BLaER1 treated with 17β-estradiol and CSF1 and Interleukin-3, amounts not matched to agents 10 nM and 100 nM (cell line): ENCODE measurements around the gene HMCN1.
A peak's percentile ranks its signal among the peaks of the same experiment; 100 is the strongest.

Source experiments
- H3K27ac ChIP-seq, 11 experiments: shearing (Covaris generic); formaldehyde crosslinking; 2 replicates each; pipeline ENCODE4 v1.8.1; 2022
- H3K27me3 ChIP-seq, 11 experiments: shearing (Covaris generic); formaldehyde crosslinking; 2 replicates each; pipeline ENCODE4 v1.8.1; 2022
- H3K36me3 ChIP-seq, 11 experiments: shearing (Covaris generic); formaldehyde crosslinking; 2 replicates each; pipeline ENCODE4 v1.8.1; 2022
- H3K4me1 ChIP-seq, 10 experiments: shearing (Covaris generic); formaldehyde crosslinking; 2 replicates each; pipeline ENCODE4 v1.8.1; 2022
- H3K4me2 ChIP-seq, 11 experiments: shearing (Covaris generic); formaldehyde crosslinking; 2 replicates each; pipeline ENCODE4 v1.8.1; 2022
- H3K4me3 ChIP-seq, 10 experiments: shearing (Covaris generic); formaldehyde crosslinking; 2 replicates each; pipeline ENCODE4 v1.8.1; 2022
- H3K9ac ChIP-seq, 11 experiments: shearing (Covaris generic); formaldehyde crosslinking; 2 replicates each; pipeline ENCODE4 v1.8.1; 2022
- H3K9me3 ChIP-seq, 11 experiments: shearing (Covaris generic); formaldehyde crosslinking; replicated peaks in 1 of 11; 2 replicates each; pipeline ENCODE4 v1.8.1; 2022
- H4K20me1 ChIP-seq, 11 experiments: shearing (Covaris generic); formaldehyde crosslinking; 2 replicates each; pipeline ENCODE4 v1.8.1; 2022
- Cebpa-rat ChIP-seq, 11 experiments: shearing (Covaris generic); IDR thresholded peaks; 2 replicates each; pipeline ENCODE4 v1.8.1; 2022

HMCN1 gene

GRCh38 chr1:185942961-185943360 is 208.8 kb downstream of the HMCN1 start:
- Histone ChIP-seq H3K4me1 (no peaks in the 10 kb centered on the region), H3K36me3 (no peaks in the 10 kb centered on the region), H3K4me2 (no peak overlapping the region), H3K9ac (no peak overlapping the region), H3K27me3 (no peaks in the 10 kb centered on the region), H3K9me3 (no peaks in the 10 kb centered on the region), H3K4me3 (no peak overlapping the region), H4K20me1 (no peaks in the 10 kb centered on the region), H3K27ac (no peak overlapping the region)
- no peak for TF ChIP-seq Cebpa-rat (IDR thresholded peaks at IDR 0.05)

GRCh38 chr1:185956881-185957280 is 222.7 kb downstream of the HMCN1 start:
- no peak overlapping the region for H3K4me2 ChIP-seq
- H3K9ac ChIP-seq = no peak overlapping the region
- H3K9me3 ChIP-seq = no peaks in the 10 kb centered on the region
- H3K36me3 ChIP-seq = no peaks in the 10 kb centered on the region
- TF ChIP-seq Cebpa-rat (IDR thresholded peaks at IDR 0.05) = no peak
- H3K4me1 ChIP-seq = no peaks in the 10 kb centered on the region
- no peaks in the 10 kb centered on the region for H4K20me1 ChIP-seq
- H3K27me3 ChIP-seq = no peaks in the 10 kb centered on the region
- no peak overlapping the region for H3K27ac ChIP-seq
- no peak overlapping the region for H3K4me3 ChIP-seq

DNA sequence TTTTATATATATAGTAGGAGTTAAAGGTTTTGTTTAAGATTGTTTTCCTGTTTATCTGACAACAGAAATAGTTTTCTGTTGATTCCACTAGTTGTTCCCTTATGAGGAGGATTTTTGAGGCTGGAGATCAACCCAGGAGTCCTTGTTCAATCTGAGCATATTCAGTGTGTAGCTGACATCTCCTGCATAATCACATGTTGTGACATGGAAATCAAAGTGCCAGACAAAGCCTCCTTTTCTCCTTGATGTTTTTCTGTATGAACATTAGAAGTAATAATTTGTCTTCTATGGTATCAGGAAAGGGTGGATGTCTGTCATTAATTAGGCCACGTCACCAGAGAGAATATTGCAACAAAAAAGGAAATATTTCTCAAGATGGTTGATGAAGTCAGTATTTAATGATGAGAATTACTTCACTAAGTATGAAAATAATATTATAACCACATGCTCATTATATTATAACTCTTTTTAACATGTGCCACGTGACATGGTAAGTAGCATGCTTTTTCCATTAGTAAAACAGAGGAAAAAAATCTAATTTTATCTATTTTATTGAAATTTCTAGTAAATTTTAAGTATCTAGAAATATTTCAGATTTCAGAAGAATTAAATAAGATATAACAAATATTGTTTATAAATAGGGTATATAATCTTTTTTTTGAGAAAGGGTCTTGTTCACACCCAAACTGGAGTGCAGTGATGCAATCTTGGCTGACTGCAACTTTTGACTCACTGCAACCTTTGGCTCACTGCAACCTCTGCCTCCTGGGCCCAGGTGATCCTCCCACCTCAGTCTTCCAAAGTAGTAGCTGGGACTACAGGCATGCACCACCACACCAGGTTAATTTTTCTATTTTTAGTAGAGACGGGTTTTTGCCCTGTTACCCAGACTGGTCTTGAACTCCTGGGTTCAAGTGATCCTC is 223.5 kb downstream of the HMCN1 start:
- Histone ChIP-seq H4K20me1 (no peaks in the 10 kb centered on the region), H3K9ac (no peak overlapping the region), H3K36me3 (no peaks in the 10 kb centered on the region), H3K27me3 (no peaks in the 10 kb centered on the region), H3K4me3 (no peak overlapping the region), H3K4me1 (no peaks in the 10 kb centered on the region), H3K4me2 (no peak overlapping the region), H3K9me3 (no peaks in the 10 kb centered on the region), H3K27ac (no peak overlapping the region)
- no peak for TF ChIP-seq Cebpa-rat (IDR thresholded peaks at IDR 0.05)

GRCh38 chr1:185960422-185961321 is 226.5 kb downstream of the HMCN1 start:
- no peak overlapping the region for H3K4me2 ChIP-seq
- no peak for TF ChIP-seq Cebpa-rat (IDR thresholded peaks at IDR 0.05)
- no peak overlapping the region for H3K4me3 ChIP-seq
- H3K27me3 ChIP-seq = no peaks in the 10 kb centered on the region
- H3K36me3 ChIP-seq = no peaks in the 10 kb centered on the region
- no peak overlapping the region for H3K9ac ChIP-seq
- no peak overlapping the region for H3K27ac ChIP-seq
- peaks cover 0 to 8% (median 5%) of the 10 kb centered on the region in 10 experiments; a peak in 4 of 20 replicates for H3K4me1 ChIP-seq
- H4K20me1 ChIP-seq = no peaks in the 10 kb centered on the region
- H3K9me3 ChIP-seq = no peaks in the 10 kb centered on the region

DNA sequence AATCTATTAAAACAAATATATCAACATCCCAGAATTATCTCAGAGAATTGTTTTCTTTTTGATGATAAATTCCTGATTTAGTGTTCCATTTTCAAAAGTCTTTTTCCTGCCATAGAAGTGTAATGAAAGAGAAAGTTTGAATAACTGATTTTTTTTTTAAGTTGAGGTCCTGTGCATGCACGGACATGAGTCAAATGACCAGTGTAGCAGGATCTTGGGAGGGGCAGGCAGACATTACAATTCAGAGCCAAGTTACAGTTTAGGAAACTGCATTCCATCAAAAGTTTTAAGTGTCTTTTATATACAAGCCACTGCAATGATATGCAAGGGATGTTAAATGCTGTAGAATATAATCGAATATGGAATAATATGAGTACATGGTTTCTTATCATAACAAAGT is 227.5 kb downstream of the HMCN1 start:
- Histone ChIP-seq H3K27ac (no peak overlapping the region), H3K4me2 (no peak overlapping the region), H3K4me1 (peaks cover 0 to 8% (median 5%) of the 10 kb centered on the region in 10 experiments; a peak in 4 of 20 replicates), H3K9ac (no peak overlapping the region), H3K4me3 (no peak overlapping the region), H3K27me3 (no peaks in the 10 kb centered on the region), H3K36me3 (no peaks in the 10 kb centered on the region), H3K9me3 (no peaks in the 10 kb centered on the region), H4K20me1 (no peaks in the 10 kb centered on the region)
- no peak for TF ChIP-seq Cebpa-rat (IDR thresholded peaks at IDR 0.05)

DNA sequence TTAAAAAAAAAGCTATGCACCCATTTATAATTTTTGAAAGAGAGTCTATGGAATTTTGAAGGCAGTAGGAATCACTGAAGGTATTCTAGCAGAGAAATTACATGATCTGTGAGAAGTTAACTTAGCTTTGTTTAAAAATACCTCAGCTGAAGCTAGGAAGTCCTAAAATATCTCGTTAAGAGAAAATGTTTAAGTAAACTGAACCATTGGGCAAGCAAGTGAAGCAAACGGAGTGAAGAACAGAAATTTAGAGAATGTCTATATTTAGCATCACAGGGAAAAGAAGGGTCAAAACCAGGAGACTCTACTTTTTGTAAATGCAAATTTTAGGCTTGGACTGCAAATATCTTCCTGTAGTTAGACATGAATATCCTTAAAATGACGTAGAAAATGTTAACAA is 230.8 kb downstream of the HMCN1 start:
- Histone ChIP-seq H3K36me3 (no peaks in the 10 kb centered on the region), H3K27me3 (no peaks in the 10 kb centered on the region), H3K27ac (no peak overlapping the region), H3K9me3 (no peaks in the 10 kb centered on the region), H4K20me1 (no peaks in the 10 kb centered on the region), H3K4me3 (no peak overlapping the region), H3K4me2 (peak overlapping the region in 4 of 11 experiments; percentile 10 to 37 (median 25); a peak in 4 of 22 replicates), H3K4me1 (peaks cover 0 to 8% (median 5%) of the 10 kb centered on the region in 10 experiments; a peak in 4 of 20 replicates), H3K9ac (no peak overlapping the region)
- no peak for TF ChIP-seq Cebpa-rat (IDR thresholded peaks at IDR 0.05)

- no peak for TF ChIP-seq Cebpa-rat (IDR thresholded peaks at IDR 0.05)
- H3K4me3 ChIP-seq = no peak overlapping the region
- H3K9me3 ChIP-seq = no peaks in the 10 kb centered on the region
- no peaks in the 10 kb centered on the region for H4K20me1 ChIP-seq
- H3K27me3 ChIP-seq = no peaks in the 10 kb centered on the region
- H3K4me1 ChIP-seq = peaks cover 0 to 8% (median 5%) of the 10 kb centered on the region in 10 experiments; a peak in 4 of 20 replicates
- H3K4me2 ChIP-seq = no peak overlapping the region
- no peak overlapping the region for H3K27ac ChIP-seq
- no peaks in the 10 kb centered on the region for H3K36me3 ChIP-seq
- no peak overlapping the region for H3K9ac ChIP-seq
Measured at GRCh38 chr1:185965870-185966269, 231.7 kb downstream of the HMCN1 start.

- Histone ChIP-seq H4K20me1 (no peaks in the 10 kb centered on the region), H3K4me3 (no peak overlapping the region)
Measured at GRCh38 chr1:185966471-185966870, 232.3 kb downstream of the HMCN1 start.

DNA sequence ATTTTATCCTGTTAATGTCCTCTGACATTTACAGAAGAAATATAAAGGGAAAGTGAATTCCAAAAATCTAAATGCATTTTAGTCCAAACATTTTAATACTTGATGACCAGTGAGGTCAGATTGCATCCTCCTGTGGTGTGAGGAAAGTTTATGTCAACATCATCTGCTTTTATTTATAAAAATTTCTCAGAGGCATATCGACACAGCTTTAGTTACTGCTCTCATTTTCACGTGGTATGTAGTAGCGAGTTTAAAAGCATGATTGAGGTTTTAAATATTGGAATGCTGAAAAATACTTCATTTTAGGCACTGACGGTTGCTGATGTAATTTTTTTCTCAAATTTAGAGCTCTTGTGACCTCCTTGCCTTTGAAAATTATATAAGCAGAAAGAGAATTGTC is 234.8 kb downstream of the HMCN1 start:
- Histone ChIP-seq H3K9me3 (no peaks in the 10 kb centered on the region), H3K4me1 (peaks cover 0 to 13% (median 5%) of the 10 kb centered on the region in 10 experiments; a peak in 4 of 20 replicates), H3K4me3 (no peak overlapping the region), H3K9ac (no peak overlapping the region), H3K27me3 (no peaks in the 10 kb centered on the region), H3K36me3 (no peaks in the 10 kb centered on the region), H3K4me2 (no peak overlapping the region), H4K20me1 (no peaks in the 10 kb centered on the region), H3K27ac (no peak overlapping the region)
- no peak for TF ChIP-seq Cebpa-rat (IDR thresholded peaks at IDR 0.05)

More at GRCh38 chr1:185966471-185966870, 232.3 kb downstream of the HMCN1 start:
- Histone ChIP-seq H3K4me2 (no peak overlapping the region), H3K36me3 (no peaks in the 10 kb centered on the region), H3K9me3 (no peaks in the 10 kb centered on the region), H3K4me1 (peaks cover 0 to 8% (median 5%) of the 10 kb centered on the region in 10 experiments; a peak in 4 of 20 replicates), H3K27ac (no peak overlapping the region), H3K9ac (no peak overlapping the region), H3K27me3 (no peaks in the 10 kb centered on the region)
- no peak for TF ChIP-seq Cebpa-rat (IDR thresholded peaks at IDR 0.05)
